Loucy (cell line): ENCODE measurements around the gene DHRS12.

Source experiments
- CTCF ChIP-seq: fragments of 200-600 bp; sonication (generic); conservative IDR thresholded peaks from 2 replicates; pipeline ENCODE4 v1.5.1; 2014; ENCODE audit warnings: mild to moderate bottlenecking, antibody characterized with exemption, low read length
- EZH2phosphoT487 ChIP-seq: fragments of 200-600 bp; IDR thresholded peaks from 2 replicates; pipeline ENCODE4 v1.6.1; 2018; ENCODE audit warnings: antibody characterized with exemption, mild to moderate bottlenecking, moderate library complexity, borderline replicate concordance

- no peak for TF ChIP-seq CTCF
- TF ChIP-seq EZH2phosphoT487, result no peak
Observed at GRCh38 chr13:51806566-51806965, 2.6 kb upstream of the DHRS12 start.
